ENCODE measurements around the gene INKA2. TPM values are rescaled to one million over a fixed set of nuclear protein-coding genes. Genes with fewer than 3 reads are reported as not detected.

Gene INKA2
- total and polyA plus RNA-seq, 2 of the 4 experiments (the other 2 are of a cell fraction): 2.2 to 2.6 TPM

GRCh38 chr1:111730706-111731105 is 8.5 kb downstream of the INKA2 start:
- CTCF ChIA-PET: no interaction called here
- Histone ChIP-seq H3K9ac (ENCODE audit: low read depth, low read length) (no peak overlapping the region), H2AK9ac (replicated peaks; ENCODE audit: low read depth, low read length, poor library complexity) (no peak overlapping the region), H3K4me3 (ENCODE audit: insufficient read depth, low read depth, low read length) (no peak overlapping the region), H4K91ac (ENCODE audit: insufficient read depth, low read depth, low read length) (no peak overlapping the region), H4K8ac (ENCODE audit: low read depth in 2 of 2, low read length in 2 of 2) (no peak overlapping the region), H3K4me2 (ENCODE audit: low read depth, low read length) (no peak overlapping the region), H3K27ac (ENCODE audit: insufficient read depth, low read length) (no peak overlapping the region), H3K23ac (ENCODE audit: low read depth, low read length) (no peak overlapping the region), H3K56ac (ENCODE audit: extremely low read depth, insufficient read depth, low read length) (no peak overlapping the region), H3K27me3 (ENCODE audit: control insufficient read depth, insufficient read depth, low read length) (no peaks in the 10 kb centered on the region), H3K14ac (replicated peaks; ENCODE audit: low read depth, low read length) (no peak overlapping the region), H3K18ac (ENCODE audit: low read depth, low read length) (no peak overlapping the region), H3K4ac (ENCODE audit: low read depth, low read length) (no peak overlapping the region), H3K9me1 (ENCODE audit: insufficient read depth, low read length) (peaks cover 13% of the 10 kb centered on the region), H2AFZ (replicated peaks; ENCODE audit: low read length, poor library complexity) (no peak overlapping the region), H3K9me3 (ENCODE audit: control insufficient read depth, insufficient read depth, low read length) (no peaks in the 10 kb centered on the region), H3K79me1 (ENCODE audit: low read depth in 1 of 2, low read length in 2 of 2) (peaks cover 11 to 43% of the 10 kb centered on the region in 2 experiments; a peak in 2 of 4 replicates), H4K5ac (ENCODE audit: low read depth, low read length) (no peak overlapping the region), H3K36me3 (ENCODE audit: control insufficient read depth, insufficient read depth, low read length) (peaks cover 5% of the 10 kb centered on the region; the same call in 1 of the 2 replicates), H2BK20ac (ENCODE audit: low read depth, low read length) (no peak overlapping the region), H2BK120ac (ENCODE audit: low read depth, low read length) (no peak overlapping the region), H3K4me1 (ENCODE audit: control insufficient read depth, insufficient read depth, low read length) (peaks cover 13% of the 10 kb centered on the region), H2BK15ac (ENCODE audit: low read depth, low read length) (no peak overlapping the region), H4K20me1 (ENCODE audit: insufficient read depth, low read length) (peaks cover 4% of the 10 kb centered on the region; the same call in 1 of the 2 replicates), H2AK5ac (ENCODE audit: low read depth, low read length) (no peak overlapping the region), H2BK5ac (ENCODE audit: low read depth, low read length, poor library complexity, severe bottlenecking) (no peak overlapping the region)
- dilution Hi-C loops (cut with HindIII; ENCODE audit: low sequenced_read_pairs, unreplicated experiment): no loop called here
- ATAC-seq (ENCODE audit: low read depth): no peak
- no peak for DNase-seq
- intact Hi-C loops (cut with micrococcal nuclease): no loop called here
- POLR2A ChIA-PET (ENCODE audit: unreplicated experiment): no interaction called here
- TF ChIP-seq CHD1 (IDR thresholded peaks at IDR 0.05; ENCODE audit: low read depth, low read length) (no peak), CEBPB (IDR thresholded peaks at IDR 0.05; ENCODE audit: low read depth, low read length) (no peak), RFX5 (IDR thresholded peaks at IDR 0.05; ENCODE audit: low read depth, low read length) (no peak), SMC3 (IDR thresholded peaks at IDR 0.05; ENCODE audit: low read depth, low read length) (no peak), ELK1 (IDR thresholded peaks at IDR 0.05; ENCODE audit: borderline replicate concordance, low read depth, low read length) (no peak), RCOR1 (IDR thresholded peaks at IDR 0.05; ENCODE audit: insufficient replicate concordance, low read length) (no peak), MAFK (IDR thresholded peaks at IDR 0.05; ENCODE audit: low read depth, low read length) (no peak), CTCF (conservative IDR thresholded peaks at IDR 0.05; ENCODE audit: low read depth, low read length) (no peak), MAZ (IDR thresholded peaks at IDR 0.05; ENCODE audit: borderline replicate concordance, low read depth, low read length) (no peak), BHLHE40 (IDR thresholded peaks at IDR 0.05; ENCODE audit: low read depth, low read length) (no peak), FOS (IDR thresholded peaks at IDR 0.05; ENCODE audit: low read depth, low read length) (no peak), RAD21 (IDR thresholded peaks at IDR 0.05; ENCODE audit: low read length) (no peak), MXI1 (IDR thresholded peaks at IDR 0.05; ENCODE audit: borderline replicate concordance, low read depth, low read length) (no peak), POLR2A (IDR thresholded peaks at IDR 0.05; ENCODE audit: low read depth, low read length) (no peak), NFE2L2 (IDR thresholded peaks at IDR 0.05; ENCODE audit: low read depth, low read length) (no peak), USF2 (IDR thresholded peaks at IDR 0.05; ENCODE audit: low read depth, low read length) (no peak)
- BruUV-seq (replicated peaks): no TSS peak
- in situ Hi-C loops (cut with MboI; ENCODE audit: low sequenced_read_pairs): no loop called here
- WGBS, 2 experiments (ENCODE audit: extremely low coverage in 2 of 2, insufficient read length in 1 of 2): no CpG with 5 or more reads among the region's 4 CpGs
